GM21526 (cell line): ENCODE results near the gene IFNAR2.
"Not testable (repeated sequence)": the region's sequence is repeated elsewhere in the genome, so short reads cannot be mapped to it uniquely, and the experiment has no call there.

Experiments
- ATAC-seq: cut with Tn5 transposase; IDR thresholded peaks from one replicate; pipeline ENCODE4 v1.9.1; 2021; ENCODE audit warnings: moderate library complexity; ENCODE audit not compliant: unreplicated experiment, low FRiP score

IFNAR2 gene

GRCh38 chr21:33212159-33212851 lies 17.4 kb upstream of the IFNAR2 start:
- no peak for ATAC-seq

GRCh38 chr21:33214056-33214455 lies 15.7 kb upstream of the IFNAR2 start:
- no peak for ATAC-seq

- no peak for ATAC-seq
Measured at GRCh38 chr21:33217138-33217520, 12.6 kb upstream of the IFNAR2 start.

GRCh38 chr21:33219300-33219699 lies 10.4 kb upstream of the IFNAR2 start:
- no peak for ATAC-seq

GRCh38 chr21:33219954-33220353 lies 9.8 kb upstream of the IFNAR2 start:
- ATAC-seq = no peak

- ATAC-seq = not testable (repeated sequence)
Measured at GRCh38 chr21:33225376-33225775, 4.4 kb upstream of the IFNAR2 start.

GRCh38 chr21:33228455-33228854 lies 1.3 kb upstream of the IFNAR2 start:
- no peak for ATAC-seq

- peak; percentile 6 for ATAC-seq
Measured at GRCh38 chr21:33229099-33229783, 497 bp upstream of the IFNAR2 start.

- ATAC-seq = peak; percentile 20
Measured at GRCh38 chr21:33230545-33231324, 997 bp downstream of the IFNAR2 start.

GRCh38 chr21:33231526-33231925 lies 1.8 kb downstream of the IFNAR2 start:
- ATAC-seq = no peak

- ATAC-seq = no peak
Measured at GRCh38 chr21:33232291-33233034, 2.7 kb downstream of the IFNAR2 start.

- no peak for ATAC-seq
Measured at GRCh38 chr21:33234635-33235520, 5.1 kb downstream of the IFNAR2 start.

GRCh38 chr21:33236013-33236686 lies 6.4 kb downstream of the IFNAR2 start:
- ATAC-seq = no peak

GRCh38 chr21:33236766-33237165 lies 7.0 kb downstream of the IFNAR2 start:
- ATAC-seq = no peak

- no peak for ATAC-seq
Measured at GRCh38 chr21:33237486-33237885, 7.7 kb downstream of the IFNAR2 start.

- peak; percentile 24 for ATAC-seq
Measured at GRCh38 chr21:33238146-33238545, 8.4 kb downstream of the IFNAR2 start.

- peak; percentile 59 for ATAC-seq
Measured at GRCh38 chr21:33238565-33239255, 9.0 kb downstream of the IFNAR2 start.

GRCh38 chr21:33239559-33240127 lies 9.9 kb downstream of the IFNAR2 start:
- ATAC-seq = not testable (repeated sequence)
